ENCODE data around the gene LIN7C.
A peak's percentile ranks its signal among the peaks of the same experiment; 100 is the strongest.

LIN7C gene

DNA sequence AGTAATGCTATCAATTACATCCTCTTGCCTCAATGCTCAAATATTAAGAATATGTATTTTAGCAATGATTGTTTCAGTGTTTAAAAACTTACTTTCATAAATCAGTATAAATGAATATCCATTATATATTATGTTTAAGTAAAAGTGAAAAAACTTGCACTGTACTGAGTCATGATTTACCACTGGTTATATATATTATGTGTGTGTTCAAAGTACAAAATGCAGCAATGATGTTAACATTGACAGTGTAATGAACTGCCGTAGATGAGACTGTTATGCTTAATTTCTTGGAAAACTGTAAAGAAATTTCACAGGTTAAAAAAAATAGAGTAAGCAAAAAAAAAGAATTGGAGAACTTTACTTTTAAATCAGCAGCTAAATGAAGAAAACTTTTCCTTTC lies 8.7 kb downstream of the LIN7C start:
- H3K27ac Mint-ChIP-seq = no peak overlapping the region
- H3K36me3 Mint-ChIP-seq (ENCODE audit: insufficient read depth) = peaks cover 64% of the 10 kb centered on the region
- H3K4me1 Mint-ChIP-seq (ENCODE audit: low read depth in 2 of 2) = peaks cover 5 to 18% of the 10 kb centered on the region in 2 donors
- no peak overlapping the region for H3K4me3 Mint-ChIP-seq
- H3K9me3 Mint-ChIP-seq = no peaks in the 10 kb centered on the region
- ATAC-seq (replicated peaks) (no peak), DNase-seq (no peak)
- no peaks in the 10 kb centered on the region for H3K27me3 Mint-ChIP-seq

DNA sequence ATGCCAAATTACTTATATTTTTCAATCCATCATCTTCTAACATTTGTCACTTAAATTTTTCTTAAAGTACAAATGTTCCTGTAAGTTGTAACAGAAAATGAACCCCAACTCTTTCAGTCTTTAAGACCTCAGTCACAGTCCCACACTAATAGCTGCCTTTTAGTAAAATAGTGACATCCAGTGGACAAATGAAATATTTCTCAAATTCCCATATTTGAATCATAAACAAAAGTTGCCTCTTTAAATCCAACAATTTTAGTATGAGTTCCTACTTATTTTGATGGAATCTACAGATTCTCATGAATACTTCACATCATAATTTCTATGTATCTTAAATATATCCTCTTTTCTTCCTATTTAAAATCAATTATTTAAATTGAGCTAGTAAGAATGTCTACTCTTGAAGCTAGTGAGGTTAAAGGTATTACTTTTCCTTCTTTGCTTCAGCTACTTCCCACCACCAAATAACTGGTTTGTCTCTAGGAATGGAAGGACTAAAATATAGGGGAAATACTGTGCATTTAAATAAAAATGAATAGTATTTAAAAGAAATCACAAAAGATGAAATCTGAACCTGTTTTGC lies 9.2 kb downstream of the LIN7C start:
- ATAC-seq (replicated peaks) (peak; percentile 56), DNase-seq (no peak)
- no peak overlapping the region for H3K4me3 Mint-ChIP-seq
- no peaks in the 10 kb centered on the region for H3K9me3 Mint-ChIP-seq
- peaks cover 66% of the 10 kb centered on the region for H3K36me3 Mint-ChIP-seq (ENCODE audit: insufficient read depth)
- peaks cover 4 to 14% of the 10 kb centered on the region in 2 donors for H3K4me1 Mint-ChIP-seq (ENCODE audit: low read depth in 2 of 2)
- no peaks in the 10 kb centered on the region for H3K27me3 Mint-ChIP-seq
- no peak overlapping the region for H3K27ac Mint-ChIP-seq

DNA sequence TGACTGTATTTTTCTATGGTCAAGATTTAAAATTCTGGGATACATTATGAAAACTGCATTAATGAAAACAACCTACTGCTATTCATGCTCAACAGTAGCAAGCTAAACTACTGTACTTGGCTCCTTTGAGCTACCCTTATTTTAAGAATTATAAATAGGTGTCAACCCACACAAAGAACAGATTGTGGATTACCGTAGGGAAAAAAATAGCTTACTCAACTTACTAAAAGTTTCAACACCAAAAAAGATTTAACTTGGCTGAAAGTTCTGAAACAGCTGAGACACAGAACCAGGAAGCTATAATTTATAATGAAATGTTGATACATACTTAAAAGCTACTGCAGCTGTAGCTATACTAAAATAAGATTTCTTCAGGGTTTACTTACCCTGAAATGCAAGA lies 10.1 kb downstream of the LIN7C start:
- Mint-ChIP-seq H3K36me3 (ENCODE audit: insufficient read depth) (peaks cover 71% of the 10 kb centered on the region), H3K4me3 (no peak overlapping the region), H3K27me3 (no peaks in the 10 kb centered on the region), H3K9me3 (no peaks in the 10 kb centered on the region), H3K27ac (no peak overlapping the region), H3K4me1 (ENCODE audit: low read depth in 2 of 2) (peaks cover 4 to 9% of the 10 kb centered on the region in 2 donors)
- no peak for ATAC-seq (replicated peaks)
- no peak for DNase-seq

DNA sequence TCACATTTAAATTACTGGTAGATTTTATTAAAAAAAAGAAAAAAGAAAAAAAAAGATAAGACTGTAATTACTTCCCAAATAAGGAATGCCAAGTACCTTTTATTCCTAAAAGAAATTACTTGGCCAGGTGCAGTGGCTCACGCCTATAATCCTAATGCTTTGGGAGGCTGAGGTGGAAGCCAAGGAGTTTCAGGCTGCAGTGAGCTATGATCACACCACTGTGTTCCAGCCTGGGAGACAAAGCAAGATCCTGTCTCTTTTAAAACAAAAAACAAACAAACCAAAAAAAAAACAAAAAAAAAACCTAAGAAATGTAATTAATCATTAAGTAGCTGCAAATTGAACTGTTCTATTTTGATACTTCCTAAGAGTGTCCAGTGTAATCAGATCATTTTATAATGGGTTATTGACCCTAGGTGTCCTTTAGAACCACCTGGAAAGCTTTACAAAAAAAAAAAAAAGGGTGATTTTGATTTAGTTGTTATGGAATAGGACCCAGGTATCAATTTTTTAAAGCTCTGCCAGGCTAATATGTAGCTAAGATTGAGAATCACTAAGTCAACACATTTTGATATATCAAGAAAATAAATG lies 10.8 kb downstream of the LIN7C start:
- no peaks in the 10 kb centered on the region for H3K27me3 Mint-ChIP-seq
- H3K27ac Mint-ChIP-seq = peak overlapping the region in 1 of 2 donors; percentile 53
- no peak overlapping the region for H3K4me3 Mint-ChIP-seq
- no peaks in the 10 kb centered on the region for H3K9me3 Mint-ChIP-seq
- H3K4me1 Mint-ChIP-seq (ENCODE audit: low read depth in 2 of 2) = peaks cover 4 to 9% of the 10 kb centered on the region in 2 donors
- H3K36me3 Mint-ChIP-seq (ENCODE audit: insufficient read depth) = peaks cover 71% of the 10 kb centered on the region
- ATAC-seq (replicated peaks) = no peak
- no peak for DNase-seq

DNA sequence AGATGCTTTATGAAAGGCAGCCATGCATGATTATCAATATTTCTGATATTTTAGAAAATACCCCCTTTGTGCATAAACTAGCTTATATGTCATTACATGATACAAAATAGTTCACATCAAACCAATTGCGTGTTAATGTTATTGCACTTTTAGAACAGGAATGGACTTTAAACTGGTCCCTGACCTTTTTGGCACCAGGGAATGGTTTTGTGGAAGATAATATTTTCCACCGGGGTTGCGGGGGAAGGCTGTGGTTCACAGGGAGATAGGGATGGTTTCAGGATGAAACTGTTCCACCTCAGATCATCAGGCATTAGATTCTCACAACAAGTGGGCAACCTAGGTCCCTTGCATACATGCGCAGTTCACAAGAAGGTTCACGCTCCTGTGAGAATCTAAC lies 17.5 kb downstream of the LIN7C start:
- no peaks in the 10 kb centered on the region for H3K9me3 Mint-ChIP-seq
- peaks cover 16% of the 10 kb centered on the region for H3K36me3 Mint-ChIP-seq (ENCODE audit: insufficient read depth)
- peak overlapping the region; percentile 4 to 32 for H3K27ac Mint-ChIP-seq
- no peak for DNase-seq
- no peaks in the 10 kb centered on the region for H3K27me3 Mint-ChIP-seq
- no peak for ATAC-seq (replicated peaks)
- H3K4me1 Mint-ChIP-seq (ENCODE audit: low read depth in 2 of 2) = no peaks in the 10 kb centered on the region
- H3K4me3 Mint-ChIP-seq = no peak overlapping the region

DNA sequence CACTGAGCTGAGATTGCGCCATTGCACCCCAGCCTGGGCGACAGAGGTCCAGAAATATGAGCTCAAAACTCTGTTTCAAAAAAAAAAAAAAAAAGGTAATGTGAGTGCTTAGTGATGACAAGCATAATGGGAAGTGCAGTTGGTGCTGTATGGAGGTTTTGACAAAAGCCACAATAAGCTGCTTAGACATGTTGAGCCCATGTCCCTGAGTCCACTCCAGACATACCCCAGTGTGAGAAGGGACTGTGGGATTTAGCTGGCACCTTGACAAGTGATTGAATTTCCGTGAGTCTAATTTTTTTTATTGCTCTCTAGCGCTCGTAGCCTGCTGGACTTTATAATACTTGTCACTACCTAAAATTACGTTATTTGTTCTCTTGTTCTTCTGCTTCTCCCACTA lies 18.9 kb downstream of the LIN7C start:
- no peak for ATAC-seq (replicated peaks)
- Mint-ChIP-seq H3K27me3 (no peaks in the 10 kb centered on the region), H3K4me3 (no peak overlapping the region)

DNA sequence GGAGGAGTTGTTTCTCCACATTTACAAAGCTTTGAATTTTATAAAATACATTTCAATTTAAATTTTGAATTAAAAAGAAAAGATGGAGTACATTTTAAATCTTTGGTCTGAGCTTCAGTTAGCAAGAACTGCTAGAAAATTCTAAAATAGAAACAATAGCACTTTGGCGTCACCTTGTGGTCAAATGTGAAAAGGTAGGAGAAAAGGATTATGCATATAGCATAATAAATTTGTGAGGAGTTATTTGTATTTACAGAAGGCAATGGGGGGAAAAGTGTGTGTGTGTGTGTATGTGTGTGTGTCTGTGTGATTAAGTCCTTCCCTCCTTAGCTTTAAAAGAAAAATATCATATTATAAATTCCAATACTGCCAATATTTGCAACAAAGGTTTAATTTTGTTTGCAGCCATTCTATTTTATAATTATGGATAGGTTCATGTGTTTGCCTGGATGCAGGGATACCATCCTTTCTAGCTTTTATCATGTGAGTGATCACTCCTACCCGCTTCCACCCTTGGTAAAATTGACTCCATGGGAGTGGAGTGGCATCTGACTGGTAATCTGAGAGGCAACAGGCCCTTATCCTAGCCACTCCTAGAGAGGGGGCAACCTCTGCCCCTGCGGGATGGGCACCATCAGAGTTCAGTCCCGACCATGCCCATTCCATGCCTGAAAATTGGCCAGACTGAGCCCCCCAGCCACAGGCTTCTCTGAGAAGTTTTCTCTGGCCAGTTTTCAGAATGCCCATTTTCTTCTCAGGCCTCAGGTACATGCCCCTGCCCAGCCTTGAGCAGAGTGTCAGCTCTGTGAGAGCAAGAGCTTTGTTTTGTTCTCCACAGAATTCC lies 20.4 kb downstream of the LIN7C start:
- peak; percentile 56 for ATAC-seq (replicated peaks)
- no peaks in the 10 kb centered on the region for H3K27me3 Mint-ChIP-seq
- peak; percentile 49 to 51 (median 51) for DNase-seq
- no peak overlapping the region for H3K4me3 Mint-ChIP-seq
- H3K36me3 Mint-ChIP-seq (ENCODE audit: insufficient read depth) = no peaks in the 10 kb centered on the region
- no peak overlapping the region for H3K27ac Mint-ChIP-seq
- H3K9me3 Mint-ChIP-seq = no peaks in the 10 kb centered on the region
- H3K4me1 Mint-ChIP-seq (ENCODE audit: low read depth in 2 of 2) = no peaks in the 10 kb centered on the region

More for the DNA sequence above, 18.9 kb downstream of the LIN7C start:
- DNase-seq = no peak
- H3K4me1 Mint-ChIP-seq (ENCODE audit: low read depth in 2 of 2) = no peaks in the 10 kb centered on the region
- H3K27ac Mint-ChIP-seq = no peak overlapping the region
- H3K36me3 Mint-ChIP-seq (ENCODE audit: insufficient read depth) = peaks cover 6% of the 10 kb centered on the region
- no peaks in the 10 kb centered on the region for H3K9me3 Mint-ChIP-seq

DNA sequence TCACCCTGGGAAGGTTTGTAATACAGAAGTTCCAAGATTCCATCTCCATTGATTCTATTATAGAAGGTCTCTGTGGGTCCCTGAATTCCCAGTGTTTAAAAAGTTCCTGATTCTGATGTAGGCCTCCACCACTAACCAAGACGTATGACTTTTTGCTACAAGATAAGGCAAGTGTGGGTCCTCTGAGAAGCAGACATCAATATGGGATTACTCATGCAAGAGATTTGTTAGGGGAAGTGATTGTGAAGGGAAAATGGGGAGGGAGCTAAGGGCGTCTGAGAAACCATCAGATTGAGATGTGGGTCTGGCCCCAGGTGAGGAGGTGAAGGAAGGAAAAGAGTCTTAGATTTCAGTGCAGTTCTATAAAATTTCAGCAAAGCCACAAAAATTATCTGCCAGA lies 23.8 kb downstream of the LIN7C start:
- Mint-ChIP-seq H3K27ac (no peak overlapping the region), H3K4me3 (no peak overlapping the region), H3K4me1 (ENCODE audit: low read depth in 2 of 2) (no peaks in the 10 kb centered on the region), H3K36me3 (ENCODE audit: insufficient read depth) (no peaks in the 10 kb centered on the region), H3K9me3 (no peaks in the 10 kb centered on the region), H3K27me3 (no peaks in the 10 kb centered on the region)
- no peak for ATAC-seq (replicated peaks)
- no peak for DNase-seq

DNA sequence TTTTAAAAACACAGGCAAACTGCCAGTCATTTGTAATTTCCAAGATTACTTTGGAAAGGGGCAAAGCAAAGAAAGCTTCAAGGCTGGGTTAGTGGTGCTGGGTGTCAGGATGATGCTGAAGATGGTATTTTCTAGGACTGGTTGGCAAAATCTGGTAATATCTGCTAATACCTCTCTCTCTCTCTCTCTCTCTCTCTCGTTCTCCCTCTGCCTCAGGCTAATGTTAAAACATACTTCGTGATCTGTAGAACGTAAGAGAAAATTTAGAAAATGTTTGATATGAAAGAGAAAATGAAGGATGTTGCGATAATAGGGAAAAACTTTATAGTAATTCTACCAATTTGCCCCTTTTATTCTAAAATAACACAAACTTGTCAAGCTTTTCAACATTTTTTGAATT lies 24.6 kb downstream of the LIN7C start:
- no peak for DNase-seq
- H3K4me1 Mint-ChIP-seq (ENCODE audit: low read depth in 2 of 2) = no peaks in the 10 kb centered on the region
- H3K27me3 Mint-ChIP-seq = no peaks in the 10 kb centered on the region
- no peak overlapping the region for H3K4me3 Mint-ChIP-seq
- no peak for ATAC-seq (replicated peaks)
- no peak overlapping the region for H3K27ac Mint-ChIP-seq
- no peaks in the 10 kb centered on the region for H3K36me3 Mint-ChIP-seq (ENCODE audit: insufficient read depth)
- H3K9me3 Mint-ChIP-seq = no peaks in the 10 kb centered on the region

DNA sequence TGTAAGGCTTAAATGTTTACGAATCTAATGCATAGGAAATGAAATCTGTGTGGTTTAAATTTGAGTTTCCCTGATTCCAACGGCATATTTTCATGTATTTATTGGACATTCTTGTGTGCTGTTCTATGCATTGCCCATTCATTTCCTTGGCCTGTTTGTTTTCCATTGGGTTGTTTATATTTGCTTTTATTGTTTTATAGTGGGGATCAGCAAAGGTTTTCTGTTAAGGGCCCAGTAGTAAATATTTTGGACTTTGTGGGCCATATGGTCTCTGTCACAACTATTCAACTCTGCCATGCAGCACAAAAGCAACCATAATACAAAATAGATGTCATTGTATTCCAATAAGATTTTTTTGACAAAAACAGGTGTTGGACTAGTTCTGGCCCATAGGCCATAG lies 28.7 kb downstream of the LIN7C start:
- ATAC-seq (replicated peaks) = no peak
- no peak for DNase-seq
- H3K27ac Mint-ChIP-seq = no peak overlapping the region
- peaks cover 0 to 7% of the 10 kb centered on the region in 2 donors for H3K27me3 Mint-ChIP-seq
- no peaks in the 10 kb centered on the region for H3K9me3 Mint-ChIP-seq
- peaks cover 0 to 7% of the 10 kb centered on the region in 2 donors for H3K4me1 Mint-ChIP-seq (ENCODE audit: low read depth in 2 of 2)
- H3K36me3 Mint-ChIP-seq (ENCODE audit: insufficient read depth) = peaks cover 3% of the 10 kb centered on the region
- no peak overlapping the region for H3K4me3 Mint-ChIP-seq

DNA sequence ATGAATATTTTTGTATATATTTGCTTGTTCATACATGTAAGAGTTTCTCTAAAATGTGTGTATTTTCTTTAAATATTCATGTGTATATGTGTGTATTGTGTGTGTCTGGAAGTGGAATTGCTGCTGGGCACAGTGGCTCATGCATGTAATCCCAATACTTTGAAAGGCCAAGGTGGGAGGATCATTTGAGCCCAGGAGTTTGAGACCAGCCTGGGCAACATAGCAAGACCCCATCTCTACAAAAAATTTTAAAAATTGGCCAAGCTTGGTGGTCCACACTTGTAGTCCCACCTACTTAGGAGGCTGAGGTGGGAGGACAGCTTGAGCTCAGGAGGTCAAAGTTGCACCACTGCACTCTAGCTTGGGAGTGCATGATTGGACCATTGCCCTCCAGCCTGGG lies 29.3 kb downstream of the LIN7C start:
- Mint-ChIP-seq H3K9me3 (no peaks in the 10 kb centered on the region), H3K27ac (no peak overlapping the region), H3K36me3 (ENCODE audit: insufficient read depth) (peaks cover 7% of the 10 kb centered on the region), H3K27me3 (peaks cover 0 to 13% of the 10 kb centered on the region in 2 donors), H3K4me1 (ENCODE audit: low read depth in 2 of 2) (peaks cover 4 to 11% of the 10 kb centered on the region in 2 donors), H3K4me3 (no peak overlapping the region)
- no peak for ATAC-seq (replicated peaks)
- no peak for DNase-seq

DNA sequence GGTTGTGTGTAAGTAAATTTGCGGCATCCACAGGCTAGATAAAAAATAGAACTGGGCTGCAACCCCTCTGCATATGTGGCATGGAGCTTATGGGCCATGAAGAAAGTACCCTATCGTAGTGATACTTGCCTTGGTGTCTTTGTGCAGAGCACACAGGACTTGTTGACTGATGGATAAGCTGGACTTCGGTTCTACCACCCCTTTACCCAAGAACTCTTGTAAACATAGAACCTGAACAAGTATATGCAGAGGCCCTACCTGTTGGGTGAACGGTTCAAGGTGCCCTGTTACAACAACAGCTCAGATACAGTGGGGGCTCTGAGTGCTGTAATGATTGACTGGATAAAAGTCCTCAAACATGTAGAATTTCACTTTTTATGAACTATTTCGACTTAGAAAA lies 30.9 kb downstream of the LIN7C start:
- Mint-ChIP-seq H3K27me3 (peaks cover 6 to 19% of the 10 kb centered on the region in 2 donors), H3K4me3 (no peak overlapping the region), H3K36me3 (ENCODE audit: insufficient read depth) (peaks cover 7% of the 10 kb centered on the region), H3K9me3 (no peaks in the 10 kb centered on the region), H3K4me1 (ENCODE audit: low read depth in 2 of 2) (peaks cover 12 to 19% of the 10 kb centered on the region in 2 donors), H3K27ac (no peak overlapping the region)
- DNase-seq (no peak), ATAC-seq (replicated peaks) (no peak)

DNA sequence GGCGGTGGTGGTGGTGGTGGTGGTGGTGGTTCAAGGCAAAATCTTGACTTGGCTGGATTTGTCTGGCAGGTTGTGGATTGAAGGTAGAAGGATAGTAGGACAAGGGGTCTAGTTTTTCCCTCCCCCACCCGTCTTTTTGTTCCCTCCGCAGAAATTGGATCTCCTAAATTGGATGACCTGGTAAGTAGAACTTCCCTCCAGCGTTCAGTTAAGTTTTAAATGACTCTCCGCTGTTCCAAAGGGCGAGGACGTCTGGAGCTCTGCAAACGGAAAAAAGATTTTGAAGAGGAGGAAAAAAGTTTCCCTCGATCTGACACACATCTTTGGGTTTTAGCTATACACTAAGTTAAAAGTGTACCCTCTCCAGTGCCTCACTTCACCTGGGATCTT lies 33.6 kb downstream of the LIN7C start:
- H3K27ac Mint-ChIP-seq = peak overlapping the region; percentile 7 to 84
- no peaks in the 10 kb centered on the region for H3K9me3 Mint-ChIP-seq
- peak overlapping the region; percentile 94 for H3K4me3 Mint-ChIP-seq
- peaks cover 6 to 24% of the 10 kb centered on the region in 2 donors for H3K27me3 Mint-ChIP-seq
- H3K36me3 Mint-ChIP-seq (ENCODE audit: insufficient read depth) = peaks cover 7% of the 10 kb centered on the region
- H3K4me1 Mint-ChIP-seq (ENCODE audit: low read depth in 2 of 2) = peaks cover 12 to 19% of the 10 kb centered on the region in 2 donors
- DNase-seq (no peak), ATAC-seq (replicated peaks) (no peak)
